Measurements from ENCODE around the gene FBP2.

Gene FBP2

GRCh38 chr9:94619026-94619425 is 25.4 kb upstream of the FBP2 start:
- no peak for TF ChIP-seq CTCF (IDR thresholded peaks at IDR 0.05)

GRCh38 chr9:94613003-94613402 is 19.4 kb upstream of the FBP2 start:
- no peak for TF ChIP-seq CTCF (IDR thresholded peaks at IDR 0.05)

GRCh38 chr9:94612071-94612470 is 18.4 kb upstream of the FBP2 start:
- no peak for TF ChIP-seq CTCF (IDR thresholded peaks at IDR 0.05)

- TF ChIP-seq CTCF (IDR thresholded peaks at IDR 0.05), result no peak
Measured at GRCh38 chr9:94611638-94612068, 18.0 kb upstream of the FBP2 start.

GRCh38 chr9:94610181-94610606 is 16.6 kb upstream of the FBP2 start:
- no peak for TF ChIP-seq CTCF (IDR thresholded peaks at IDR 0.05)

GRCh38 chr9:94607423-94607691 is 13.7 kb upstream of the FBP2 start:
- TF ChIP-seq CTCF (IDR thresholded peaks at IDR 0.05), result no peak

GRCh38 chr9:94606646-94607422 is 13.2 kb upstream of the FBP2 start:
- no peak for TF ChIP-seq CTCF (IDR thresholded peaks at IDR 0.05)
